Measurements from ENCODE around the gene DDX10.

DNA sequence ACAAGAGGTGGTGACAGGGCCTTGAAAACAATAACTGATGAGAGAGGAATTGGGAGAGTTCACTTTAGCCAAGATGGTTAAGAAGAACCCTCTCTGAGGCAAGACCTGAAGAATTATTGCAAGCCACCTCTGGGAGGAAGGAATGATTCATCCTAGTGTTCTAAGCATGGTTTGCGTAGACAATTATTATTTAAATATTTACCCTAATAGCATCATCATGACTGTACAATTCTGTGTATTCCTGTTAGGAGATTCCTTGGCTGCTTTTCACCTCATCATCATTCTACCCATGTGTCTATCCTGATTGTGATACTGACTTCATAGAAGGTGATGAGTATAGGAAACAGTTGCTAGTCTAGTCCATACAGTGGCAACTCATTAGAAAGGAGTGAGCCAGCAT is 264.4 kb downstream of the DDX10 start:
- no peak for TF ChIP-seq EZH2 (IDR thresholded peaks at IDR 0.05; ENCODE audit: borderline replicate concordance, low read depth, low read length, poor library complexity, severe bottlenecking)
- TF ChIP-seq, protein P1, sequence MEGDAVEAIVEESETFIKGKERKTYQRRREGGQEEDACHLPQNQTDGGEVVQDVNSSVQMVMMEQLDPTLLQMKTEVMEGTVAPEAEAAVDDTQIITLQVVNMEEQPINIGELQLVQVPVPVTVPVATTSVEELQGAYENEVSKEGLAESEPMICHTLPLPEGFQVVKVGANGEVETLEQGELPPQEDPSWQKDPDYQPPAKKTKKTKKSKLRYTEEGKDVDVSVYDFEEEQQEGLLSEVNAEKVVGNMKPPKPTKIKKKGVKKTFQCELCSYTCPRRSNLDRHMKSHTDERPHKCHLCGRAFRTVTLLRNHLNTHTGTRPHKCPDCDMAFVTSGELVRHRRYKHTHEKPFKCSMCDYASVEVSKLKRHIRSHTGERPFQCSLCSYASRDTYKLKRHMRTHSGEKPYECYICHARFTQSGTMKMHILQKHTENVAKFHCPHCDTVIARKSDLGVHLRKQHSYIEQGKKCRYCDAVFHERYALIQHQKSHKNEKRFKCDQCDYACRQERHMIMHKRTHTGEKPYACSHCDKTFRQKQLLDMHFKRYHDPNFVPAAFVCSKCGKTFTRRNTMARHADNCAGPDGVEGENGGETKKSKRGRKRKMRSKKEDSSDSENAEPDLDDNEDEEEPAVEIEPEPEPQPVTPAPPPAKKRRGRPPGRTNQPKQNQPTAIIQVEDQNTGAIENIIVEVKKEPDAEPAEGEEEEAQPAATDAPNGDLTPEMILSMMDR (conservative IDR thresholded peaks at IDR 0.05; ENCODE audit: low read depth, low read length) = no peak

Measured in A673 (cell line).